CD4-positive, alpha-beta T cell treated with Interferon gamma for 1 hour (primary cell): ENCODE measurements around the gene TPM1.

Experiments
- DNase-seq: peaks from one replicate; pipeline ENCODE4 v3.0.0-alpha.2; 2020

Gene TPM1

GRCh38 chr15:63057468-63058345 lies 15.2 kb downstream of the TPM1 start:
- no peak for DNase-seq

- DNase-seq, result no peak
Observed at GRCh38 chr15:63059075-63059474, 16.5 kb downstream of the TPM1 start.

DNA sequence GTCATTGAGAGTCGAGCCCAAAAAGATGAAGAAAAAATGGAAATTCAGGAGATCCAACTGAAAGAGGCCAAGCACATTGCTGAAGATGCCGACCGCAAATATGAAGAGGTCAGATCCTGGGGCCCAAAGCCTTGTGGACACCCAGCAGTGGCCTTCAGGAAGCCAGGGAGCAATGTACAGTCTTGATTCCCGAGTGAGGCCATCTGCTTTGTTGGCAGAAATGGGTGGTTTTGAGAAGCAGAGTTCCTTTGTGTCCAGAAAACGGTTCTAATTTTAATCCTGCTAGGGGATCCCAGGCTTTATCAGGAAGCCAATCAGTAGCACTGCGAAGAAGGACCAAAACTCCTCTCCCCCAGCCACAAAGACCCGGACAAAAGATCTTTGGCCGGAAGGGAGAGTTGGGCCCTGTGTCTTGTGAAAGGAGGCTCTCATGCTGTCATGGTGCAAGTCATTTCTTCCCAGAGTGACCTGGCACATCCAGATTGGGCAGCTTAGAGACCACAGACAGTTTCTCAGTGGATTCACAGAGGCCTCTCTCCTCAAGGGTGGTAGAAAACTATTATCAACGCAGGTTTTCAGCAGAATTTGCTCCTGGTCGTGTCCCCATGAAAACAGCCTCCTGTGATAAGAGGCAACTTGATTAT lies 17.1 kb downstream of the TPM1 start:
- DNase-seq, result no peak

- no peak for DNase-seq
Observed at GRCh38 chr15:63060699-63061098, 18.2 kb downstream of the TPM1 start.

GRCh38 chr15:63061975-63062374 lies 19.4 kb downstream of the TPM1 start:
- no peak for DNase-seq

- DNase-seq, result no peak
Observed at GRCh38 chr15:63063164-63063756, 20.7 kb downstream of the TPM1 start.

GRCh38 chr15:63063877-63064409 lies 21.4 kb downstream of the TPM1 start:
- no peak for DNase-seq

- no peak for DNase-seq
Observed at GRCh38 chr15:63065262-63066221, 23.0 kb downstream of the TPM1 start.

DNA sequence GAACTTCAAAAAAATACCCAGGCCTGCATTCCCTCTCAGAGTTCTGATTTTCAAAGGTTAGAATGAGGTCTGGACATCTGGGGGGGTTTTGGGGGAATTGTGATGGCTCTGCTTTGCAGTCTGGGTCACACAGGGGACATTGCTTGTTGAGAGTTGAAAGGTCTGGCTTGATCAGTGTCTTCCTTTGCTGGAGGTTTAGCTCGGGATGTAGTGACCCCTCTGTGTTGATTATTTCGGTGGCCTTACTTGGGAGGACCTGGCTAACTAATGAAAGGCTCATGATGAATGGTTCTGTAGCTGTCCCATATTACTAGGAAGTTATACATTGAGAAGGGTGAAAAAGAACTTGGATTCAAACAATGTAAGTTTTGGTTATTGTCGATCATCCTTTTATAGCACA lies 23.7 kb downstream of the TPM1 start:
- DNase-seq, result no peak

DNA sequence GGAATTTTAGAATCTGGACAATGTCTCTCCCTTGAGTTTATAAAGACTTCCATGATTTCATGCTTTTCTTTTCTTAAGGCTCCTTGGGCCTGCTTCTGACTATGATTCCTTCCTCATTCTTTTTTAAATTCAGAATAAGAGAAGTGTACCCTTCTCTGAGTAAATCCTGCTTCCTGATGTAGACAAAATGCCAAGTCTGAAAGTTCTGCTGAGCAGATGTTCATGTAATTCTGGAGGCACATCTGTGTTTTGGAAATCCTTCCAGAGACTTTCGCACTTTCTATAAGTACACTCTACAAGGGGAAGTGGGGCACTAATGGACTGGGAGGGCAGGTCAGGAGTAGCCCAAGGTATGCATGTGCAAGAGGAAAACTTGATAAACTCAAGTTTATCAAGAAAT lies 24.8 kb downstream of the TPM1 start:
- DNase-seq, result no peak

GRCh38 chr15:63067976-63068743 lies 25.6 kb downstream of the TPM1 start:
- DNase-seq, result no peak

- no peak for DNase-seq
Observed at GRCh38 chr15:63069616-63070090, 27.1 kb downstream of the TPM1 start.

- DNase-seq, result no peak
Observed at GRCh38 chr15:63070681-63071129, 28.2 kb downstream of the TPM1 start.

GRCh38 chr15:63071288-63071909 lies 28.9 kb downstream of the TPM1 start:
- DNase-seq, result no peak

GRCh38 chr15:63072023-63072650 lies 29.6 kb downstream of the TPM1 start:
- DNase-seq, result no peak

GRCh38 chr15:63072809-63073277 lies 30.3 kb downstream of the TPM1 start:
- DNase-seq, result no peak

DNA sequence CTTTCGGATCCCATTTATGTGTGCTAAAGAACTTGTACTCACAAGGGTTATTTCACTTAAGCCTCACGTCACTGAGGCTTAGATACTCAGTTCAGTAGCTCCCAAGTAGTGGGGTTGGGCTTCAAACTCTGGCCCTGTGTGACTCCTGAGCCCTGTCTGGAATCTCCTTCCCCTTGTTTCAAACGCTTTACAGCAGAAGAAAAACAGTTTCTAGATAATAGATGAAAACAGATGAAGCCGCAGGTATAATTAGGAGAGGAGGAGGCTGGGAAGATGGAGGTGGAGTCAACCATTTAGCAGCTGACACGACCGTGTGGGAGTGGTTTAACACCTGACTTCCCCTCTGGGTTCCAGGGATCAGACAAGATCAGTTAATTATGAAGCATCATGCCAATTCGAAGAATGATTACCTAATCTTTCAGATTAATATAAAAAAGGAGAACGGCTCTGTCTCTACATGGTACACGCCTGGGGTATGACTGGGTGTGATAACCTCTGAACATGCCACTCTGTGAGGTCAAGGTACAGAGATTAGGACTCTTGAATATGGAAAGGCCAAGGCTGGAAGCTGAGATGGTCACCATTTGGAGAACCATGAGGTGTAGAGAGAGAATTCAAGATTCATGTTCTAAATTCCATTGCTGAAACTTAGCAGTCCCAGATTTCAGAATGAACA lies 31.1 kb downstream of the TPM1 start:
- no peak for DNase-seq

- DNase-seq, result no peak
Observed at GRCh38 chr15:63075015-63075983, 32.8 kb downstream of the TPM1 start.
